ENCODE data around the gene RNASEH1.

DNA sequence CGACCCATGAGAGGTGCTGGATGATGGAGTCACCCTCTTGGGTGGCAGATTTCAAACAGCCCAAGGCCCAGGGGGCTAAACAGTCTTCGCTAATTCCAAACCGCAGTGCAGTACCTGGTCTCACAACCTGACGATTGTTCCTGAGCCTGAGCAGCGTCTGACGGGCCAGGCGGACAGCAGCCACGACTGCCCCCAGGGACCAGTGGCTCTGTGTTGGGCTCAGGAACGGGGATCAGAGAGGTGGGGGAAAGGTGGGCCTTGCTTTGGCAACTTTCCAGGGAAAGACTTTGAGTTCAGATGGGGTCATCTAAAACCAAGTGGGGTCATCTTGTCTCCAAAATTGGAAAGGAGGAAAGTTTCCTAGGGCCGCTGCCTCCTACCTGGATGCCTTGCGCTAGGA, 37.3 kb upstream of the RNASEH1 start:
- TF ChIP-seq EZH2 (IDR thresholded peaks at IDR 0.05): no peak
- TF ChIP-seq, protein P1, sequence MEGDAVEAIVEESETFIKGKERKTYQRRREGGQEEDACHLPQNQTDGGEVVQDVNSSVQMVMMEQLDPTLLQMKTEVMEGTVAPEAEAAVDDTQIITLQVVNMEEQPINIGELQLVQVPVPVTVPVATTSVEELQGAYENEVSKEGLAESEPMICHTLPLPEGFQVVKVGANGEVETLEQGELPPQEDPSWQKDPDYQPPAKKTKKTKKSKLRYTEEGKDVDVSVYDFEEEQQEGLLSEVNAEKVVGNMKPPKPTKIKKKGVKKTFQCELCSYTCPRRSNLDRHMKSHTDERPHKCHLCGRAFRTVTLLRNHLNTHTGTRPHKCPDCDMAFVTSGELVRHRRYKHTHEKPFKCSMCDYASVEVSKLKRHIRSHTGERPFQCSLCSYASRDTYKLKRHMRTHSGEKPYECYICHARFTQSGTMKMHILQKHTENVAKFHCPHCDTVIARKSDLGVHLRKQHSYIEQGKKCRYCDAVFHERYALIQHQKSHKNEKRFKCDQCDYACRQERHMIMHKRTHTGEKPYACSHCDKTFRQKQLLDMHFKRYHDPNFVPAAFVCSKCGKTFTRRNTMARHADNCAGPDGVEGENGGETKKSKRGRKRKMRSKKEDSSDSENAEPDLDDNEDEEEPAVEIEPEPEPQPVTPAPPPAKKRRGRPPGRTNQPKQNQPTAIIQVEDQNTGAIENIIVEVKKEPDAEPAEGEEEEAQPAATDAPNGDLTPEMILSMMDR (IDR thresholded peaks at IDR 0.05): no peak
- TF ChIP-seq EZH2phosphoT487 (IDR thresholded peaks at IDR 0.05): no peak
